ENCODE measurements around the gene BEND7.

GRCh38 chr10:13437026-13437555 lies 91.7 kb downstream of the BEND7 start:
- TF ChIP-seq CTCF (IDR thresholded peaks at IDR 0.05; ENCODE audit: insufficient read depth, low read length), result no peak
- no peak for TF ChIP-seq REST (IDR thresholded peaks at IDR 0.05; ENCODE audit: insufficient replicate concordance, low read depth)
- TF ChIP-seq POLR2AphosphoS5 (IDR thresholded peaks at IDR 0.05; ENCODE audit: low read depth), result no peak
- no peak for TF ChIP-seq GABPA (IDR thresholded peaks at IDR 0.05; ENCODE audit: low read depth)
